Astrocyte of the cerebellum (primary cell): ENCODE results near the gene COA8.

Experiments used
- DNase-seq: peaks from one replicate; pipeline ENCODE4 v3.0.0-alpha.2; 2011; ENCODE audit warnings: low read depth
- H3K4me3 ChIP-seq: 2 replicates; pipeline ENCODE4 v1.5.1; 2011; ENCODE audit warnings: mild to moderate bottlenecking, low read depth, low read length, moderate library complexity
- in situ Hi-C: cut with HindIII; loops from 2 replicates; pipeline ENCODE4 v1.10.0; 2017; ENCODE audit warnings: low sequenced_read_pairs
- TF ChIP-seq, protein P1 (sequence below): IDR thresholded peaks from 2 replicates; pipeline ENCODE4 v1.5.1; 2012; ENCODE audit warnings: low read length, low read depth, moderate library complexity, mild to moderate bottlenecking; ENCODE audit errors: missing control alignments

Gene COA8

DNA sequence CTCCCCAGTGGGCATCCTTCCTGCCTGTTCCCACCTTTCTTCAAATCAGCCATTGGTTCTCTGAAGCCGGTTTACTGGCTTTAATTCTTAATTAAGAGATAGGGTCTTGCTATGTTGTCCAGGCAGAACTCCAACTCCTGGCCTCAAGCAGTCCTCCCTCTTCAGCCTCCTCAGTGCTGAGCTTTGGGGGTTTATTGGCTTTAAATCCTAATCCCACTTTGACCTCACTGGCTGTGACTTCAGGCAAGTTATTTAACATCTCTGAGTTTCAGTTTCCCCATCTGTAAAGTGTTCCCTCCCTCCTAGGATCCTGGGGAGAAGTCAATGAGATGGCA, 35.9 kb upstream of the COA8 start:
- DNase-seq, result no peak
- in situ Hi-C loops, result no loop called here
- TF ChIP-seq, protein P1, sequence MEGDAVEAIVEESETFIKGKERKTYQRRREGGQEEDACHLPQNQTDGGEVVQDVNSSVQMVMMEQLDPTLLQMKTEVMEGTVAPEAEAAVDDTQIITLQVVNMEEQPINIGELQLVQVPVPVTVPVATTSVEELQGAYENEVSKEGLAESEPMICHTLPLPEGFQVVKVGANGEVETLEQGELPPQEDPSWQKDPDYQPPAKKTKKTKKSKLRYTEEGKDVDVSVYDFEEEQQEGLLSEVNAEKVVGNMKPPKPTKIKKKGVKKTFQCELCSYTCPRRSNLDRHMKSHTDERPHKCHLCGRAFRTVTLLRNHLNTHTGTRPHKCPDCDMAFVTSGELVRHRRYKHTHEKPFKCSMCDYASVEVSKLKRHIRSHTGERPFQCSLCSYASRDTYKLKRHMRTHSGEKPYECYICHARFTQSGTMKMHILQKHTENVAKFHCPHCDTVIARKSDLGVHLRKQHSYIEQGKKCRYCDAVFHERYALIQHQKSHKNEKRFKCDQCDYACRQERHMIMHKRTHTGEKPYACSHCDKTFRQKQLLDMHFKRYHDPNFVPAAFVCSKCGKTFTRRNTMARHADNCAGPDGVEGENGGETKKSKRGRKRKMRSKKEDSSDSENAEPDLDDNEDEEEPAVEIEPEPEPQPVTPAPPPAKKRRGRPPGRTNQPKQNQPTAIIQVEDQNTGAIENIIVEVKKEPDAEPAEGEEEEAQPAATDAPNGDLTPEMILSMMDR, result no peak
- H3K4me3 ChIP-seq, result no peak overlapping the region

DNA sequence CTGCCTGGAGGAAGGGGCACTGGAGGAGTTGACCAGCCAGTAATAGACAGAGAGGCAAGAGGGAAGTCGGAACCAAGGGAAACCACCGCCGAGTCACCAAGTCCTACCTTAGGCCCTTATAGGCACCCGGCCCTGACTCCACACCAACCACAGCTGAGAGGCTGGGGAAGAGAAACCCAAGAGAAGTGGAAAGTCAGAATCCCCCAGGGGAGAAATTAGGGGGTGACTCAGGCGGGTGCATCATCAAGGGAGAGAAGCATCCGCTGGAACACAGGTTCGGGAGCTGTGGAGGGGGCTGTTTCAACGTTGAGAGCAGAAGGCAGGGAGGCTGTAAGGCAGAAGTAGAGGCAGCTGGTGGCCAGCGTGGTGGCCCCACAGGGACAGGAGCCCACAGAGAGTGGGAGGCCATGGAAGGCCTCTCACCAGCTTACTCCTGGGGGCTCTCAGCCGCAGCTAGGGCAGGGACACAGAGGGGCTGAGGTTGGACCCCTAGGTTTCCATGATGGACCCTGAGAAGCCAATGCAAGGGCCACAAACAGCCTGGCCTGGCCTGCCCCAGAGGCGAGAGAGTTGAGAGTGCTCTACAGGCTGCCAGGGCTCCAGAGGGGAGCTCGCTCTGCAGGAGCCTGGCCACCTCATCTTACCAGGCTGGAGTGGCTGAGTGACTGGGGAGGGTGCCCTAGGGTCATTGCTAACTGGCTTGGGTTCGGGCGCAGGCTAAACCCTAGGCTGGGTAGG, 35.2 kb upstream of the COA8 start:
- no peak overlapping the region for H3K4me3 ChIP-seq
- TF ChIP-seq, protein P1, result no peak
- no peak for DNase-seq
- in situ Hi-C loops, result no loop called here

DNA sequence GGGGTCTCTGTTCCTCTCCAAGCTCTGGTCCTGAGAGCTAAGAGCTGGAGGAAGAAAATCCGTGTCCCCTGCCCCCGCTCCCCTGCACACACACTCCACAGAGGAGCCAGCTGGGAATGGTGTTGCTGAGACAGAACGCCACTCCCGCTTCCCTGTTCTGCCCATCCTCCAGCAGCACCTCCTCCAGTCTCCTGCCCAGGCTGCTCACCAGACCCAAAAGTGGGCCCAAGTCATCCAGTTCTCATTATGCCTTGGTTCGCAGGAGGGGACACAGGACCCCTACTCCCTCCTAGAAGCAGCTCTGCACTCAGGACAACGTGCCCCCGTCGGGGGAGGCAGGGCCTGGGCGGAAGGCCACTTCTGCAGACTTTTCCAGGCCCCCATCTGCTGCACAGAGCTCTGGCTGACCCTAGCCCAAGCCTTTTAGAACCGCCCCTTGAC, 34.6 kb upstream of the COA8 start:
- peak overlapping the region; percentile 93 for H3K4me3 ChIP-seq
- no peak for DNase-seq
- TF ChIP-seq, protein P1, result no peak
- in situ Hi-C loops, result no loop called here

DNA sequence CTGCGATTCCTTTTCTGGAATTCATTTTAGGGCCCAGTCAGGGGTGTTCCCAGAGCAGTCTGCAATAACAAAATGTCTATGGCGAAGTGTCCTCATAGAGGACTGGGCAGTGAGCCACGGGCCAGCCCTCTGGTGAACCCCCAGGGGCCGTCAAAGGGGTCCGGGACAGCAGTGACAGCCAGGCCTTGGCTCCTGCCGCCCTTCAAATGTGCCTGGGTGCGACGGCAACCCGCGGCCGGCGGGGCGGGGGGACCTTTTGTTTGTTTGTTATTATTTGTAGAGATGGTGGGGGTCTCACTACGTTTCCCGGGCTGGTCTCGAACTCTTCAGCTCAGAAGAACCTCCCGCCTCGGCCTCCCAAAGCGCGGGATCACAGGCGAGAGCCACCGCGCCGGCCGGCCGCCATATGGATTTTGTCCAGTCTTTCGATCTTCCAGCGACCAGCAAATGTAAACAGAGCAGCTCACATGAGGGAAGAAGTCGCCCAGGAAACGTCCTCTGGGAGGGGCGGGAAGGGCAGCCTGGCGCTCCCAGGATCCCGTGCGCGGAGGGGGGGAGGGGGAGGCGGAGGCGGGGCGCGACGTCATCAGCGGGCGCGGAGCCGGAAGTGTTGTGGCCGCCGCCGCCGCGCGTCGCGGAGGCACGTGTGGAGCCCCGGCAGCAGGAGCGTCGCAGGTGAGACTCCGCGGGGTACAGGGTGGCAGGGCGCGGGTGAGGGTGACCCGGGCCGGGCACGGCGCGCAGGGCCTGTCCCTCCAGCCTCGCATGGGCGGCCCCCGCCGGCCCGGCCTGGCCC, 34.0 kb upstream of the COA8 start, which contains the start of gene TRMT61A:
TSS of gene TRMT61A (plus strand) at position 610 of the 796 bp plus-strand sequence. CDS start 783 bp downstream, outside the sequence.
- TF ChIP-seq, protein P1, result no peak
- peak within 1 kb of the TSS; percentile 93 for H3K4me3 ChIP-seq
- in situ Hi-C loops, result no loop called here
- peak; percentile 74 for DNase-seq

DNA sequence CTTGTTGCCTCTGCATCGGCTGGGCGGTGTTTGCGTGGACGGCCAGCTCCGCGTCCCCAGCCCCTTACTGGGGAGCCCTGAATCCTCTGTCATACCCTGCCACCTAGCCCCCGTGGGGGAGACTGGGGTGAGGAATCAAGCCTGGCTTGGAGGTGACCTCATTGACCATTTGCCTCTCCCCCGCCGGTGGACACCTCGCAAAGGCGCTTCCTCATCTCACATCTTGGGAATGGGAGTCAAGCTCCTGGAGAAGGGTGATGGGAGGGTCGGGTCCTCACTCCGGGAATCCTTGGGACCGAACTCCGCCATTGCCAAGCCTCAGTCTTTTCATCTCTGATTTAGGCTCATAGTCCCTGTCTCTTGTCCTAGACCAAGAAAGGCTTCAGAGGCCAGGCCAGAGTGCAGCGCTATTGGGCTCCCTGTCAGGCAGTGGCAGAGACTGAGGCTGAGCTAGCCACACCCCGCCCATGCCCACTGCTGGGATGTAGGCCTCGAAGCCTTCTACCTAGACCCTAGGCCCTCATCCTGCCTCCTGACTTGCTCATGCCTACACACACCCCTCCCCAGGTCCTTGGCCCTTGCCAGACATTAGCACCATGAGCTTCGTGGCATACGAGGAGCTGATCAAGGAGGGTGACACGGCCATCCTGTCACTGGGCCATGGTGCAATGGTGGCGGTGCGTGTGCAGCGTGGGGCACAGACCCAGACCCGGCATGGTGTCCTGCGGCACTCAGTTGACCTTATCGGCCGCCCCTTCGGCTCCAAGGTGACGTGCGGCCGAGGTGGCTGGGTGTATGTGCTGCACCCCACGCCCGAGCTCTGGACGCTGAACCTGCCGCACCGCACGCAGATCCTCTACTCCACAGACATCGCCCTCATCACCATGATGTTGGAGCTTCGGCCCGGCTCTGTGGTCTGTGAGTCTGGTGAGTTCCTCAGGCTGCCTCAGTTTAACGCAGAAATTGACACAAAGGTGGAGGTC, 33.1 kb upstream of the COA8 start:
- TF ChIP-seq, protein P1, result no peak
- no peak for DNase-seq
- in situ Hi-C loops, result no loop called here
- H3K4me3 ChIP-seq, result peak overlapping the region; percentile 93

DNA sequence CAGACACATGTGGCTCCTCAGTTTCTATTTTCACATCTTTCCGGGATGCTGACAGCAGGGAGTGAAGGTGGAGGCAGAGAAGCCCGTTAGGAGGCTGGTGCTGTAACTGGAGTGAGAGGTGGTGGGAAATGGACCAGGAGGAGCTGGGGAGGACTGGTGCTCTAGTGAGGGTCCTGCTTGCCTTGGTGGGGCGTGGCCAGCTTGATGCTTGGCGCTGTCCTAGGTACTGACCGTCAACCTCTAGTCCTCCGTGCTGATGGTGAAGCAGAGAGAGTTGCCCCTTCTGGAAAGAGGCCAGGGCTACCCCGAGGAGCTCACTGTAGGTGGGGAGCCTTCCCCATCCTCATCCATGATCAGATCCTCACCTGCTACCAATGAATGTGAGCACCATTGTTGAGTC, 32.4 kb upstream of the COA8 start:
- in situ Hi-C loops, result no loop called here
- no peak overlapping the region for H3K4me3 ChIP-seq
- no peak for DNase-seq
- TF ChIP-seq, protein P1, result no peak
